NCI-H146 (cell line): ENCODE data around the gene FOXP1.

Experiments used
- DNase-seq: peaks from one replicate; lab custom pipeline; 2025; lab: John Stamatoyannopoulos, UW

The FOXP1 gene

DNA sequence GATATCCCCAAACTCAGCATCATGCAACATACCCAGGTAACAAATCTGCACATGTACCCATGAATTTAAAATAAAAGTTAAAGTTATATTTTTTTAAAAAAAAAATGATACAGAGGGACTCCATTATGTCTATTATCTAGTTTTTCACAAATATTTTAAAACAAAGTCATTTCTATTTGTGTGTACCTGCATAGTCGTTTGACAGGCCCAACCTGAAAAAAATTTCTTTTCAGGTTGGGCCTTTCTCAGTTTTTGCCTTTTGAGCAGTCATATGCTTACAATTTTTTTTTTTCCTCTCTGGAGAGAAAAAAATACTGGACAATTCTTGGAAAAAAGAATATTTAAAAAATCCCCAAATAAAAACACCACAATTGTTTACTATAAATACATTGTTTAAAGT, 459.5 kb downstream of the FOXP1 start:
- no peak for DNase-seq

DNA sequence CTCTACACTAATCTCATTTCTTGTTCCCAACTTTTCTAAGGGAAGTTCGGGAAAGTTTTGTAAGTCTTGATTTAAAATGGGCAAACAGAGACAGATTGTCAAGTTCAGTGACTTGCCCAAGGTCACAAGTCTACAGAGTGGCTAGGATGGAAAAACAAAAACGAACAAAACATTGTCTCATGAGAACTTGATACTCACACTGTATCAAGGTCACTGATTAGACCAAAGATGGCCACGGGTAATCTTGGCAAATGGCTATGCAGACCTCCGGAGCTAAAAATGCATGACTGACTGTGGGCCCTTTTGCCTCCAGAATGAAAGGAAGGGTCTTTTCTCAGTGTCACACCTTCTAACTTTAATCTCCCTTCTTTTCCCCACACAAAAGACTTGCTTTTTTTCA, 460.9 kb downstream of the FOXP1 start:
- DNase-seq = no peak

DNA sequence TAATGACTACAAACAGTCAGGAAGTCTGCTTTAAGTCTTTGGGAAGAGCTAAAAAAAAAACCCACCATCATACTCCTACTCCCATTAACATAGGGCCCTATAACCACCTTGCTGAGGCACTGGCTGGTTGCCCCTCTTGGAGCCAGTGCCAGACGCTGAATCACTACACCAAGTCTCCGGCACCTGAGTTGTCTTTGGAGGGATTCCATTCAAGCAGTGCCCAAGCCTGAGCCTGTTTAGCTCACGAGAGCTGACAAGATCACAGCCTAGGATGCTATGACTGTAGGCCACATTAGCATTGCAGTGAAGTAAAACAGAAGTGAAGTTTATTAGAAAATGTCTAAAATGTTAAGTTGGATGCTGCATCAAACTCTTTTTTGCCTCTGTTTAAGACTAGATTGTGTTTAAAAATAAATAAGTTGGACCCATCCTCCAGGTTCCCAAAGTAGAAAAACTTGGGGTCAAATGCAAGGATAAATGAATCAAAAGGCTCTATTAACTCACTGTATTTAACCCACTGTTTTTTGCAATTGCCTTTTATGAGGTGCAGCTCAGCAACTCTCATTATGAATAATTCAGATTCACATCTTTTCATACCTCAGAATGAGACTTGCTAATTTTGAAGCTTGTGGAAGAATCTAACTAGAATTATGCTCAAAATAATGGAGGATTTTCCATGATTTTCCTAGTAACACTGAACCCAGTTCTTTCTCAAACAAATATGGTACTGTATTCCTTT, 461.9 kb downstream of the FOXP1 start:
- no peak for DNase-seq

DNA sequence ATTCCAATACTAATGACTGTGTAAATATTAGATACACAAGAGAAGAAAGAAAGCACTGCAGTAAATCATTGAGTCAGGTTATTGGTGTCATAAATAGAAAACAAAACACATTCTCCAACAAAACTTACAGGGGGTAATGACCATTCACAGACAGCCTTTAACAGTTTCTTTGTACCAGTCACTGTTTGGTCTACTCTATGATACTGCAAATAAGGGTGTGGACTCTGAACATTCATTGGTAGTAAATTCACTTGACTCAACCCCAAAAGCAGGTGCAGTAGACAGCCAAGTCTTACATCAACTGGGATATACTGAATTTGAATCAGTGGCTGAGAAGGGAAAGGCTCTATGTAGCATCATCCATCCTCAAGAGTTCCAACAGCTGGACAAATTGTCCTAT, 463.5 kb downstream of the FOXP1 start:
- peak; percentile 27 for DNase-seq

DNA sequence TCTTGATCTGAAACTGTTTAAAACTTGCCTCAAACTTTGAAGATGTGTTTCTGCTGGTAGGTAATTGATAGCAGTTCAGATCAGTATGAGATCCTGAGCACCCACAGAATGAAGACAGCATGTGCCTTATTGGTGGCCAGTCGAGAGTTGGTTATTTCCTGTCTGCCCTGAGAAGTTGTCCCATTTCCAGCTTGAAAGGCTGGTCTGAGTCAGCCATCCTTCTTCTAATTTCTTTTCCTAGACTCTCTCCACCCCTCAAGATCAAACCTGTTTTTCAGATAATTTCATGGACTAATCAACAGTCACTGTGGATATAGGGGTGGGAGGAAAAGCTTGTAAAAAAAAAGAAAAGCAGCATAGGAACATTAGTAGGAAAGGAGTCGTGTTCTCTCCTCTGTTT, 464.4 kb downstream of the FOXP1 start:
- DNase-seq = no peak

DNA sequence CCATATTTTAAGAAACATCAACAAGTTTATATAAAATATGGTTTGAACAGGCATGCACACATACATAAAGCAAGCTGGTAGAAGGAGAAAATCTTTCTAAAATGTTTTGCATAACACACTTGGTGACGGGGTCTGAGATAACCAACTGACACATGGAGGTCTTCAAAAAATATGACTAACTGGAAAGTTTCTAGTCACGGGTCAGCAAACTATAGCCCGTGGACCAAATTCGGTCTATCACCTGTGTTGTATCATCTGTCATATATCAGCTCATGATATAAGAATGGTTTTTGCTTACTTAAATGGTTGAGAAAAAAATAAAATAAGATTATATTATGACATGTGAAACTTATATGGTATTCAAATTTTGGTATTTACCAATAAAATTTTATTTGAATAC, 465.1 kb downstream of the FOXP1 start:
- no peak for DNase-seq

DNA sequence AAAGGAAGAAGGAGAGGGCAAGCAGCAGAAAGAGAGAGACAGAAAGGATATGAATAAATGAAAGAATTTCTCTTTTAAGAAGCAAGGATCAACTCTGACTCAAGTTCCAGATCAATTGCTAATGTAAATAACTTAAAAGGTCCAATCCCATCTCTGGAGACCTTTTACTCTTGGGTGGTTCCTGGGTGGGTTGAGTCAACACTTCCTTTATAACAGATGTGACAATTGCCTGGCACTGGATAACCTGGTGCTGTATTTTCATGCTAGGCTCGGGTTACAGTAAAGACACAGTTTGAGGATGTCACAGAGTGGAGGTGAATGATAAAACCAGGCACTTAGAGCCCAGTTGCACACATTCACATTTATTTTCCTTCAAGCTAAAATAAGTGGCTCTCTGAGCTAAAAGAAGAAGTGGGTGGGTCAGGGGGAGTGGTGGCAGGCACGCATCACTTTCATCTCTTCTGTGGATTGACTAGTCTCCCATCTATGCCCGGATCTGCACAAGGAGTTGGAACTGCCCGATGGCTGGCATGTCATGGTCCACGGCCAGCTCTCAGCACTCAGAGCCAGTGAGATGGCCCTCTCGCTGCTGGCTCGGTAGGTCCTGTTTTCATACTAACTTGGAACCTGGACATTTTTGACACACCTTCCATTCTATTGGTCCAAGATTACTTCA, 465.8 kb downstream of the FOXP1 start:
- DNase-seq = peak; percentile 20

DNA sequence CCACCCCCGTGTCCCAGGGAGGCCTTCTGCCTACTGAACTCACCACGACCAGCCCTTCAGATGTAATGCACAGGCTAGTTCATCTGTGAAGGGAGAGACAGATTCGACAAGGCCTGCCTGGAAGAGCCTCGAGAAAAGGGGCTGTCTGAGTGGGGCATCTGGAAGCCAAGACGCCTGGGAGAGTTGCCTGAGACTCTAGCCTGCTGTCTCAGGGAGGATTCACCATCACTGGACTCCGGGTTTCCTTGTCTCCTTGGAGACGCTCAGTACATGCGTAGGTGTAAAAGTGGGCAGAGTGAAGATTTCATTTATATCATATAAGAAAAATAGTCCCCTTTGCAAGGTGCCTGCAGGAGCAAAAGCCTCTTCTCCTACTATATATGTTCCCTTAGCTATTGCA, 468.9 kb downstream of the FOXP1 start:
- DNase-seq = no peak

DNA sequence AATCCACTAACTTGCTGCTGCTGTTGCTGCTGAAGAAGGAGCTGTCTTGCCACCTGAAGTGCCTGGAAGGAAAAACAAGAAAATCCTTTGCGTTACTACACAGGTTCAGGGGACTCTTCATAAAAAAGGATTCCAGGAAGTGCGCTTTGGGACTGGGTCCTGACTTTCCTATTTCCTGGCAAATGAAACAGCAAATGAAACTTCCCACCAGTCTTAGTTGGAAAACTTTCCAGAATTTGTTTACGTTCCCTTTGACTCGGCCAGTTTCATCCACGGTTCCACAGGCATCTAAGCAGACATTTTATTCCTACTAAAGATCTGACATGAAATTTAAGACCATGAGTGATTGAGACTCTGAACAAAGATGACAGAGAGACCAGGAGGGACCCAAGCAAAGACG, 471.0 kb downstream of the FOXP1 start:
- no peak for DNase-seq

DNA sequence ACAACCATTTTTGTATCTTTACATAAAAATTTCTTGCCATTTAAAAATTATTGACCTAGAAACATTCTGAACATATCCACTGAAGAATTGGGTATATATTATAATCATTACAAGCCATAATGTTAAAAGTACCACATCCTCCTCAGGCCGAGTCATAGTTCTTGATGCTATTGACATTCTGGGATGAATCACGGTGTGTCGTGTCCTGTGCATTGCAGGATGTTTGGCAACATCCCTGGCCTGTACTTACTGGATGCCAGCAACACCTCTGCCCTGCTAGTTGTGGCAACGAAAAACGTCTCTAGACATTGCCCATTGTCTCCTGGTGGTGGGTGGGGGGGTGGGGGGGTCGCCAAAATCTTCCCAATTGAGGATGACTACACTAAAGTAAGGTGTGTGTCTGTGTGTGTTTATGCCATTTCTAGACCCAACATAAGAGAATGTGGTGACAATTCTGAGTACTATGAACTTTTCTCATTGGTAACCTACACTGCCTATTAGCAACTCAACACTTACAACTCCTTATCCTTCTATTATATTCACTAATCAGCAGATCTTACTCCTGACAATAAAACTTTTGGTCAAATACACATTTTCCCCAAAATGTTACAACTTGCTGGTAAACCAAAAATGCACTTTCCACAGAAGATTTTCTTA, 471.6 kb downstream of the FOXP1 start:
- DNase-seq = no peak

DNA sequence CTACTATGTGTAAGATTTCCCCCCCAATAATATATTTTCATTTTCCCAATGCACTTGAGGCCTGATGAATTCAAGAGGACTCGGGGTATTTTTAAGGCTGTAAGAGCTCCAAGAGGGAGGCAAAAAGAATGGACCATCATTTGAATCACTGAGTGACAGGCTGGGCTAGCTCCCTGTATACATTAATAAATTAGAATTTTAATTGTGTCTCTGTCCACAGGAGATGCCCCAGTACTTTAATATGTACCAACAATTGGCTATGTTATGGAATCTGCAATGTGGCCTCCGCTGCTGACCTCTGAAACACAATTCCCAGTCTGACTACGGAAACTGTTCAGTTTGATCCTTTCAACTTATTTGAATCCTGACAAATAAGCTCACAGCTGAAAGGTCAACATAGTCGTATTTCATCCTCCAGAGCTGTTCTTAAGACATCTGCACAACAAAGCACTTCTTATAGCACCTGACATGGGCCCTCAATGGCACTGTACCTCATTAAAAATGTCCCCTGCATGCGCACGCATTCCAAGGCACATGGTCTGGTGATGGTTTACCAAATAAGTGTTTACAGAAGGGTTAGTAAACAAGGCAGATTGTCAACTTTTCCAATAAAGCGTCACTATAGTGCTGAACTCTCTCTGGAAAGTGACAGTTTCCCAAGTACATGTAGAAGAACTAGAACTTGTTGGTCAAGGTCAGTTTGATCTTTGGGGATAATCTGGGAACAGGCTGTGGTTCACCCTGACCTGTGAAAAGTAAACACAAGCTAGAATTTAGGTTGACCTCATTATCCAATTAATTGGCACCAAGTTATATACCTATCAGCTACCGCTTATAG, 472.9 kb downstream of the FOXP1 start:
- DNase-seq = no peak

DNA sequence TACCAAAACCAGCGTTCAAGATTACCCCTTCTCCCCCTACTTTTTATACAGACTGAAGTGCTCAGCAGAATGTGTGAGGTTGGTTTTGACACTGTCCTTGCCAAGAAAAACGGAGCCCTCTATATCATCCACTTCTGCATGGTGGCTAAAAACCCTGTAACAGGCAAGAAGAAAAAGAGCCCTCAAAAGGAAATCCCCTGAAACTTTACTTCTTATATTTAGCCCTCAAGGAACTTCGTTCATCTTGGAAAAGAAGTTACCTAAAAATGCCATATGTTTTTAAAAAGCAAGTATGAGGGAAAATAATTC, 473.6 kb downstream of the FOXP1 start:
- DNase-seq = no peak

DNA sequence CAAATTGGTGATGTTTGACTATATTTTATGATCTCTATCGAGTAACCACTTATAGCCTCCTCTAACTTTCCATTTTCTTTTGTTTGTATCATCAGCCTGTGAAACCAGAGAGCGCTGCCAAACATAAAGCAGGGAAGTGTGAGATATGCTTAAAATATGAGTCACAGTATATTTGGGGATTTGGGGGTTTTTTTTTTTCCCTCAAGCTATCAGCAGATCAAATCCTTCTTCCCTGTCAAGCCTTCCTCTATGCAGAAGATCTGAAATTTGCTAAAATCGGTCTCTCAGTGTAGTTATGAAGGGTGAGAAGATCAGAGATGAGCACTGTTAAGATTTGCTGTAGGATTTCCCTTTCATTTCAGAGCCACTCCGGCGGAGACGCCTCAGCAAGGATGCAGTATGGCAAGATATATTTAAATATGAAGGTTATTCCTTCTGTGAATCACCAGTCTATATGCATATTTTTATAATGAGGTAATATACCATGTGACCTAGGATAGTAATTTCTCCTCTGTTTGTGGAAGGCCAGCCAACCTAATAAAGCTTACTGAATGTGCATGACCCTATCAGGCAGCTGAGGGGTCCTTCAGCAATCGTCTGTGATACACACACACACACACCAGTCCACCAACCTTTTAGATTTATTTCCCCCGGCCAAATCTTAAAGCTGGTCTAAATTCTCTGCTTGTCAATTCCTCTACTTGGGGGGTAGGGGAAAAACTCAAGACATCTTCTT, 474.1 kb downstream of the FOXP1 start:
- no peak for DNase-seq

DNA sequence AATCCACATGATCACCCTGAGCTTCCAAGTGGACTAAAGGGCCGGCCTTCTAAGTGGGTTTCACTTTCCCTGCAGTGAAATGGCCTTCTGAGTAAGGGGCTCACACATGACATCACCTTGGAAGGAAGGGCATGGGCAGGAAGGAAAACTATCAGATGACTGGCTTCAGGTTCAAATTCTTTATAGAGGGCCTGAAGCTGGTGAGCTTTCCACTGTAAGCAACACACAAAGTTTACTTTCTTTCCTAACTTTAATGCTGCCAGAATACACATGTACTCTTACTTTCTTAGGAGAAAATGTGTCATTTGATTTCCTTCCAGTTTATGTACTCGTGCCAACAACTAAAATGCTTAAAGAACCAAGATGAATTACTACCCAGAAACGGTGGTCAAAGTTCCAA, 475.6 kb downstream of the FOXP1 start:
- DNase-seq = no peak

DNA sequence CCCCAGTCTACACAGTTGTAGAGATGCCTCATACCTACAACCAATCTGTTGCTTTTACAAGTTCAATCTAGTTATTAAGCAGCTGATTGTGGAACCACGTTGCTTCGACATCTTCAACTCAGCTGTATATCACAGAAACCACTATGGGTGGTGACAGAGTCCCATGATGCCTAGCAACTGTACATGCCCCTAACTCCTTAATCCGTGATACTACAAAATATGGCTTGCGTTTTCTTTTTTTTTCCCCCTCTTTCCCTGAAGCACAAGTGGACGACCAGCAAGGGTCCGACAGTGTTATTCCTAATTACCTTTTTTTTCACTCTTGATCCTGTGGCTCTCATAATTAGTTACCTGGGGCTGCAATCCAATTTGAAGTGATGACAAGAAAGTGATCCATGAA, 478.6 kb downstream of the FOXP1 start:
- no peak for DNase-seq

DNA sequence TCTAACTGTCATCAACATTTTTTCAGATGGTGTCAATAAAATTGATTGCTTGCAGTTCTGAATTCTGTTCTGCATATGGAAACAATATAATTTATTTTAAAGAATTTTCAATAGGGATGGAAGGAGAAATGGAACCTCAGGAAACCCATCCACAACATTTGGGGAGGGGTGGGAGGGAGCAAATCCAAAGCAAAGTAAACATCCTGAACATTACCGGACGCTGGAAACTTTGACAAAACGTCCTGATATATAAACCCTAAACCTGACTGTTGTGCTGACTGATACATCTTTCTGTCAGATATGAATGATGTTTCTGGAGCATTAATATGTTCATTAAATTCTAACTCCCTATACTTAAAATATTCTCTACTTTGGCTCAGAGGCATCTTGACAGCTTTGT, 479.0 kb downstream of the FOXP1 start:
- DNase-seq = no peak

DNA sequence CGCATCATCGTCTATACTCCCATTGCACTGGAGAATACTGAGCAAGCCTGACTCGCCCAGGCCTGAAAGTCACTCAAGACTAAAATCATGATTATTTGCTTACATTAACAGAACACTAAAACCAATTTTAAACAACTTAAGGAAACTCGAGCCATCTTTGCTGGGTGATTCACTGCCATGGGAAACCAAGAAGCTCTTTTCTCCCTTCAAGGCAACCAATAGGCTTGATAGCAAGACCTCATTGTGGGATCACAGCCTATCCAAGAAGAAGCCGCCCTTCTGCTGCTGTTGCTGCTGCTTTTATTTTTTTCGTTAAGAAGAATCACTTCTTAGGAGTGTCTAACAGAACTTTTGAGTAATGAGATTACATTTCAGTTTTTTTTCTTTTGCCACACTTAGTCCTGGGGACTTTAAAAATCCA, 479.4 kb downstream of the FOXP1 start:
- no peak for DNase-seq

DNA sequence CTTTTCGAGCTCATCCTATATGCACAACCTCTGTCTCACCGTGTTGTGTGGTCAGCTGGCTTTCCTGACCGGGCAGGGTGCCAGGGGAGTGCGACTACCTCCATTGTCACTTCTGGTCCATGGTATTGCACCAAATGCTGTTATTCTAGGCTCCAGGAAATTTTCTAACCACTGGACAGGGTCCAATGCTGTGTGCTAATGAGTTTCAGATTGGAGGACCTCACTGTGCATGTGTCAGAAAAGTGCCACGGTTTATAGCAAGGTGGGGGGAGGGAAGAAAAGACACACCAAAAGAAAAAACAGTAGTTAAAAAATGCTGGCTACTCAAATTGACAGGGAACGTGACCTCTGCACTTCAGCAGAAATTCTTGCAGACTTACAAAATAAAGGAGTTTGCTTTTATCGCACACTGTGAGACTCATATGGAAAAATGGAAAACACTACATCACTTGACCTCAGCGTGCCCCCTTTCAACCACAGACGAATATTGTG, 480.1 kb downstream of the FOXP1 start:
- peak; percentile 63 for DNase-seq

DNA sequence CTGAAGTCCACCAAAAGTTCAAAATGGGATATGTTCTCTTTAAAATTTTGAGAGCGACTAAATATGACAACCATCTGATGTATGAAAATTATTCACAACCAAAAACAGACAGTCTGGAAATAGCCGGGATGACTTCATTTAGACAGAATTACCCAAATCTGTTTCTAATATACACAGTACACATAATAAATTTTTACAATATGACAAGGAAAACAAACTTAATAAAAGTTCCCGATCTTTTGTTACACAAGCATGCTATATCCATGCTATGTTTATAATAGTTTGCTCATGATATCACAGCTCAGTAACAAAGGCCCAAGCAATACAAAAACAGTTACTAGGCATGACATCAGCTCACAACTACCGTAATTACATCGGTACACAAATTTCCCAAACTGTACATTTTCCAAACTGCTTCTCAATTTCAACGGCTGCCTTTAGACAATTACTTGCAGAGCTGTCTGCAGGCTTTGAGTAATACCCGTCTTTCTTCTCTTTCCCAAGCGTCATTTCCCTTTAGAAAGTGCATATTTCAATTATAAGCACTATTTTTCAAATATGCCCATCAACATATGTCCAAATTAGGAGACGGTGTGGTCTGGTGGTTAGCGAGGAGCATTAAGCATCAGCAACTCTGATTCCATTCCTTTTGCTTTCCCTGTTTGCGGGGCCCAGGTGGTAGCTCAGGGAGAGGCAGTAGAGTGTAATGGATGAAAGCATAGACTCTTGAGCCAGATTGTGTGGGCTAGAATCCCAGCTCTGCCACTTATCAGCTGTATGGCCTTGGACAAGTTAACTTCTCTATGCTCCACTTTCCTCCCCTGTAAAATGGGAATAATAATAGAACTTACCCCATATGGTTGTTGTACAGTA, 481.2 kb downstream of the FOXP1 start:
- DNase-seq = peak; percentile 46

DNA sequence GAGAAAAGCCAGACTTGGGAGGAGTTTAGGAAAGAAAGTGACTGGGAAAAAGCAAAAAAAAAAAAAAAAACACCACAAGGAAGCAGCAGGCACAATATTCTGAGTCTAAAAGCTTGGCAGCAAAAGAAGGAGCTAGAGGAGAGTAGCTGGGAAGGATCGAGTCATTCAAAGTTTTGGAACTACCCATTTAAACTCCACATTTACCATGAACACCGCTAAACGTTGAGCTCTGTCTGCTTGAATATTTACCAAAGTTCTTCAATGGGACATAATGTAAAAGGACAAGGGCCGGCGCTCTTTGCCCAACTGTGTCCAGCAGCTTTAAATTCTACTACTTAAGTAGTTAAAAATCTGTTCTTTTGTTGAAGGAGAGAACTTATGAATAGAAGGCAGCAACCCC, 481.9 kb downstream of the FOXP1 start:
- no peak for DNase-seq

DNA sequence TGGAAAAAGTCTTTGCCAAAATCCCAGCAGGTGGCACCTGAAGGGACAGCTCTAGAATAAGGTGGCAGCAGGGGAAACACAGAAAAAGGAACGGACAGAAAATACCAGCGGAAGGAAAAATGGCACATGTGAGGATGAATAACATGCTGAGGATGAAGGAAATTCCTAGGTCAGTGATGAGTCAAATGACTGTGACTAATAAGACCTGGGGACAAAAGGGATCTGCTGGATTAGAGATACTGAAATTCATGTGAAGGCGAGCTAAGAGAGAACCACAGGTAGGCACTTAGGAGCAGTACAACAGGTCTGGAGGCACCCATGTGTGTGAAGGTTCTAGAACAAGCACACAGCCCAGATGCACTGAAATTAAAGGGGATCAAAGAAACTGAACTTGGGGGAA, 482.5 kb downstream of the FOXP1 start:
- no peak for DNase-seq
